ENCODE data around the gene SULT2B1. TPM values are rescaled to one million over a fixed set of nuclear protein-coding genes. Genes with fewer than 3 reads are reported as not detected.

SULT2B1 gene
- 0.43 TPM for total RNA-seq
- long read RNA-seq = 0 reads

DNA sequence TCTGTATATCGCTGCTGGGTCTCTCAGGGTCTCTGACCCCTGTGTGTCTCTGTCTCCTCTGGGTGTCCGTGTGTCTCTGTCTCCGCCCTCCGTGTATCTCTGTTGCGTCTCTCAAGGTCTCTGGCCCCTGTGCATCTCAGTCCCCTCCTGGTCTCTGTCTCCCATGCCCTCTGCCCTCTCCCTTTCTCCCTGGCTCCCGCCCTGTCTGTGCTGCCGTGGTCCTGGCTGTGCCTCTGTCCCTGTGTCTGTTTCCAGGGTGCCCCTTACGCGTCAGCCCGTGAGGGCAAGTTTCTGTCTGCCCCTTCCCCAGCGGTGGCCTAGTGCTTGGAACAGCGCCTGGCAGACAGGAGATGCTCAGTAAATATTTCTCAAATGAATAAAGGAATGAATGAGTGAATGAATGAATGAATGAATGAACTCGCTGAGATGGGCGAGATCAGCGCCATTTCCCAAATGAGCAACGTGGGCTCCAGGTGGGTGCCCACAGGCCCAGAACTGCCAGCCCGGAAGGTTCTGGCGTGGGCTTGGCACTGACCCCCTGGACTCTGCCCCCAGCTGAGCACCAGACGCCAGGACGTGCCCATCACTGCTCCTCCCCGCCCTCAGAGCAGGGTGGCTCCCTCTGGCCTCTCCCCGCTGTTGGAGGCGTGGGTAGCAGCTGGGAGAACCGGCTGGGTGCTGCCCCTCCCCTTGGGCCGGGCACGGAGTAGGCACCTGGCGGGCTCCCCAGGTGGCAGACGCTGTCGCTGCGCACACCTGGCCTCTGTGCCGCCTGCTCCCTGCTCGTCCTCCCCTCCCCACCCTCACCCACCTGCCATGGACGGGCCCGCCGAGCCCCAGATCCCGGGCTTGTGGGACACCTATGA, at the start of gene SULT2B1:
Gene SULT2B1 (plus strand): TSS at position 736 of the 866 bp plus-strand sequence. CDS start 81 bp downstream, at position 817.
- intact Hi-C loops (cut with DNase I) = no loop called here
- ATAC-seq = no peak
- peak; percentile 66 for DNase-seq (ENCODE audit: missing footprints)

DNA sequence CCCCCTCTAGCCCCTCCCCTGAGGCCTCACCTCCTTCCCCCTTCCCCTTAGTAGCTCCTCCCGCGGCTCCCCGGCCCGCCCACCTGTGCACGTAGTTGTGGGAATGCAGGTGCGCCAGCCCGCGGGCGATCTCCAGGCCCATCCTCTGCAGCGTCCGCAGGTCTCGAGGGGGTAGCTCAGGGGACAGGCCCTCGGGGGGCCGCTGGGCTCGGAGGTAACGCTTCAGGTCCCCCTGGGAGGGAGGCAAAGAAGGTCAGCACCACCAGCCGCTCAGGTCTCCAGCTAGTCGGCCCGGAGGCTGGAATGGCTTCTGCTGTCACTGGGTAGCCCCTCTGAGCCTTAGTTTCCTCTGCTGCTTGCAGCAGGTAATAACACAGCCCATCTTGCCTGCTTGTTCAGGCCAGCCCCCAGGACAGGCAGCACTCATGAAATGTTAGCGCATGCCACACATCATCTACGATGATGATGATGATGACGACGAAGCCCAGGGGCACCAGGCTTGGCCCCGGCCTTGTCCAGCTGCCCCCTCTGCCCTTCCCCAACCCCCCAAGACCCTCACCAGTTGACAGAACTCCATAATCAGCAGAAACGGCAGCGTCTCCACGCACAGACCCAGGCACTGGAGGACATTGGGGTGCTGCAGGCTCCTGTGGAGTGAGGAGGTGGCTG, 49.5 kb upstream of the SULT2B1 start:
- no peak for ATAC-seq
- intact Hi-C loops (cut with DNase I) = no loop called here
- no peak for DNase-seq (ENCODE audit: missing footprints)

DNA sequence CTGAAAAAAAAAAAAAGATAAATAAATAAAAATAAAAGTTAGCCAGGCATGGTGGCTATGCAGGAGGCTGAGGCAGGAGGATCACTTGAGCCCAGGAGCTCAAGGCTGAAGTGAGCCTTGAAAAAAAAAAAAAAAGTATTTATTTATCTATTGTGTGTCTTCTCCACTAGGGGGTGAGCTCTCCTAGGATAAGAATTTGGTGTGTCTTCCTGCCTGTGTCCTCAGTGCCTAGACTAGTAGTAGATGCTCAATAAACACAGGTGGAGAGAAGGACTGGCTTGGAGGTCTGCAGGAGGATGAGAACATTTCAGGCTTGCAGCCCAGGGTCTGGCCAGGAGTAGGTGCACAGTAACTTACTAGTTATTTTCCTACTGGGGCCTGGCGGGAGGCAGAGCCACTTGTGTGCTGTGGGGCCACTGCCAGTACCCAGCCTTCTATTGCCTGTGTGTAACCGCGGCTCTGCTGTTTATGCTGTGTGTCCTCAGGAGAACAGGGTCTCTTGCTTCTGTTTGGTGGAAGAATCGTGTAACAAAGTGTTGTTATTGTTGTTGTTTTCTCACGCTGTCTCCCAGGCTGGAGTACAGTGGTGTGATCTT, 45.7 kb upstream of the SULT2B1 start:
- ATAC-seq = no peak
- peak; percentile 4 for DNase-seq (ENCODE audit: missing footprints)
- intact Hi-C loops (cut with DNase I) = loop anchor here (5.0 kb wide), 1 partner anchor 76 kb away; no protein-coding TSS in a partner anchor

DNA sequence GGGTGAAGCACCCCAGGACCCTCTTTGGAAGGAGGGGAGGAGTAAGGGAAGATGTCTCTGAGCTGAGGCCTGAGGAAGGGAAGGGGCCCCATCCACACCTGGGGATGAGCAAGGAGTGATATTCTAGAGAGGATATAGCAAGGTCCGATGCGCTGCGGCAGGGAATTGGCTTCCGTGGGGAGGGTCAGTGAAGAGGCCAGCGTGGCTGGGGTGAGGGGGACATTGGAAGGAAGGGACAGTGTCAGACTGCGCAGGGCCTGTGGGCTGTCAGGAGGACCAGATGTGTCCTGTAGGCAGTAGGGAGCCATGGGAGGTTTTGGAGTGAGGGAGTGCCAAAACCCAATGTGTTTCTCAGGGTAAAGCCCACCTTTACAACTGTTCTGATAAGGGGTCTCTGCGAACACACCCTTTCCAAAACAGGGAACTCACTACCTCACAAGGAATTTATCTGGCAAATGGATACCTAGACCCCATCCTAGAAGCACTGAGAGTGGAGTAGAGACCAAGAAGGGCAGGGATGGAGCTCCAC, 44.0 kb upstream of the SULT2B1 start:
- DNase-seq (ENCODE audit: missing footprints) = no peak
- no peak for ATAC-seq
- intact Hi-C loops (cut with DNase I) = loop anchor here (5.0 kb wide), 1 partner anchor 74 kb away; no protein-coding TSS in a partner anchor

DNA sequence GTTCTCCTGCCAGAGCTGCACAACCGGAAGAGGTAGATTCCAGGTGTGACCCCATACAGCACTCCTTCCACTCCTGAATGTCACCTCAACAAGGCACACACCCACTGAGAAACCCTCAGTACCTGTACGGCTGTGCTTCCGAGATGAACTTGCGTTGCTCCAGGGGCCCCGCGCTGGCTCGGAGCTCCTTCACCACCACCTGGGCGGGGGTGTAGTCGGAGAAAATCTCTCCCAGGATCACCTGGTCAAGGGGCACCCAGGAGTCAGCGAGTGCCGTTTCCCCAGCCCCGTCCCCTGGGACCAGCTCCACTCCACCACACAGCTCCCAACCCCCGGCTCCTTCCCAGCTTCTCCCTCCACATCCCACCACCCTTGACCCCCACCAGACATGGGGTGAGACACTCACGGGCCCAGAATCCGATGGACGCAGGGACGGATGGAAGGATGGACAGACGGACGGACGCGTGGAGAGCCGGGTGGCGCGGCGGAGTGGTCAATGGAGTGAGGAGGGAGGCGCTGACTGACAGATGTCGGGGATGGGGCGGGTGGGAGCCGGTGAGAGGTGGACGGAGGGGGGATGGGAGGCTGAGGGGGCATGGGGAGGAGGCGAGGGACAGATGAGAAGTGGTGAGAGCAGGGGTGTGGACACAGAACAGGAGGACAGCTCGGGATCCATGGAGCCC, 43.1 kb upstream of the SULT2B1 start:
- intact Hi-C loops (cut with DNase I) = loop anchor here (5.0 kb wide), 1 partner anchor 73 kb away; no protein-coding TSS in a partner anchor
- DNase-seq (ENCODE audit: missing footprints) (no peak), ATAC-seq (no peak)

DNA sequence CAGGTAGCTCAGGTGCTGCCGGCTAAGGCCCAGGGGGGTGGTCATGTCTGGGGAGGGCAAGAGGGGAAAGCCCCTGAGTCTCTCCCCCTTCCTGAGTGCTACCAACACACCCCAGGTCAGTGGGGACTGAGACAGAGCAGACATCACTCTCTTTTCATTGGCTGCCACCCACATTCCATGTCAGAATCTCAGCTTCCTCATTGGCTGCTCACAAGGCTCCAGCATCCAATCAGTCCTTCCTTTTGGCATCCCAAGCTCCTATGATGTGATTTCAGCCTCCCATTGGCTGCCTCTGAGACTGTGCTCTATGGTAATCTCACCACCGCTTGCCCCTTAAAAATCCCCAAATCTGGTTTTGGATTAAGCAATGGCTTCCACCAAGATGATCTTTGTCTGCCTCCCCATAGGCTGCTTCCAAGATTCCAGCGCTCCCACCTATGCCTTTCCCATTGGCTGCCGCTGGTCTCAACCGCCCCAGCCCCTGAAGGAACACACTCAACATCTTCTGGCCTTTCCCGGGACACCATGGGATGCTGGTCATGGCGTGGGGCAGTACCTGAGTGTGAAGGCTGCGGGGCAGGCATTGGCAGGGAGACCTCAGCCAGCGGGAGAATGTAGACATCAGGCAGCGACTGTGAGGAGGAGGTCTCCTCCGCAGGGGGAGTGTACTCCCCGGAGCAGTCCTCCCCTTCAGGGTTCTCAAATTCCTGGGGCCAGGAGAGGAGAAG, 42.3 kb upstream of the SULT2B1 start:
- DNase-seq (ENCODE audit: missing footprints) = no peak
- no peak for ATAC-seq
- intact Hi-C loops (cut with DNase I) = loop anchor here (5.0 kb wide), 2 partner anchors 63 to 73 kb away; no protein-coding TSS in a partner anchor

DNA sequence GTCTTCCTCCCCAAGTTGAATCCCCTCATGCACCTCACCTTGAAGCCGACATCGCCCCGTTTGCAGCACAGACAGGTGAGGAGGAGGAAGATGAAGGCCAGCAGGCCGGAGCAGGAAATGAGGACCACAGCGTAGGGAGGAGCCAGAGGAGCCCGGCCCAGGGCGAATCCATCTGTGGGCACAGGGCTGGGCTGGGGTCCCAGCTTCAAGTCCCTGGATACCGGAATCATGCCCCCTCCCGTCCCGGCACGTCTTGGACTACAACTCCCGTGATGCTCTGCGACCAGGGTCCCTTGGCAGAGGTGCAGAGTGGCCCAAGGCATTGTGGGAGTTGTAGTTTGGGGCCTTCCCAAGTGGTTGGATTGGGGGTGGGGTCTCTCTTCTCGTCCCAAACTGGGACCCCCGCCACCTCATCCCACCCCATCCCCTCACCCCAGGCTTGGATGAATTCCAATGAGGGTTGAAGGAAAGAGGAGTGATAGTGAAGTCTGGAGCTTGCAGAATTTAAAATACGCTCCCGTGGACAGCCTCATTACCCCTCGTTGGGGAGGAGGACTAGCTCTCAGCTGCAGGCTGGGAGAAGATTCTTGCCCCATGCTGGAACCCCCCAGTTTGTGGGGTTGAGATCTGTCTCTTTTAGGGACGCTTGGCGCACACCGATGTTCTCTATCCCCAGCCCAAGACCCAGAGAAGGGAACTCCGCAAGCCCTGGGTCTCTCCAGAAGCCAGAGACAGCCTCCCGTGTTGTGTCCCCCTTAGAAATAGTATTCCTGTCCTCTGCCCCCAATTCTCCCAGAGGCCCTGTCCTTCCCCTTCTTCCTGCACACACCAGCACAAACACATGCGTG, 41.3 kb upstream of the SULT2B1 start:
- intact Hi-C loops (cut with DNase I) = loop anchor here (5.0 kb wide), 1 partner anchor 62 kb away; no protein-coding TSS in a partner anchor
- ATAC-seq (peak; percentile 68), DNase-seq (ENCODE audit: missing footprints) (no peak)

DNA sequence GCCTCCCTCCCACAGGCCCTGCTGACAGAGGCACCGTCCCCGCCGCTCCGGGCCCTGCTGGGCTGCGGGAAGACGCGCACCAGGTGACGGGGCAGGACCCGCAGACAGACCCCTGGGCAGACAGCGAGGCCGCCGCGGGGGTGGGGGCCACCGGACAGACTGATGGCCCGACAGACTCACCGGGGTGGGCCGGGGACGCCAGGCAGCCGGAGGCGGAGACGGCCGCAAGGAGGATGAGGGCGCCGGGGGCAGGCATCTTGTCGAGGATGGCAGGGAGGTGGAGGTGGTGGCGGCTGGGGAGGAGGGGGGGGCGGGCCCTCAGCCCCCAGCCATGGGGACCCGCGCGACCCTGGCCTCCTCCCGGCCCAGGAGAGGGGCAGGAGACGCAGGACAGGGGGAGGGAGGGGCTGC, 40.6 kb upstream of the SULT2B1 start:
- DNase-seq (ENCODE audit: missing footprints) = no peak
- ATAC-seq = no peak
- intact Hi-C loops (cut with DNase I) = loop anchor here (5.0 kb wide), 1 partner anchor 61 kb away; no protein-coding TSS in a partner anchor

DNA sequence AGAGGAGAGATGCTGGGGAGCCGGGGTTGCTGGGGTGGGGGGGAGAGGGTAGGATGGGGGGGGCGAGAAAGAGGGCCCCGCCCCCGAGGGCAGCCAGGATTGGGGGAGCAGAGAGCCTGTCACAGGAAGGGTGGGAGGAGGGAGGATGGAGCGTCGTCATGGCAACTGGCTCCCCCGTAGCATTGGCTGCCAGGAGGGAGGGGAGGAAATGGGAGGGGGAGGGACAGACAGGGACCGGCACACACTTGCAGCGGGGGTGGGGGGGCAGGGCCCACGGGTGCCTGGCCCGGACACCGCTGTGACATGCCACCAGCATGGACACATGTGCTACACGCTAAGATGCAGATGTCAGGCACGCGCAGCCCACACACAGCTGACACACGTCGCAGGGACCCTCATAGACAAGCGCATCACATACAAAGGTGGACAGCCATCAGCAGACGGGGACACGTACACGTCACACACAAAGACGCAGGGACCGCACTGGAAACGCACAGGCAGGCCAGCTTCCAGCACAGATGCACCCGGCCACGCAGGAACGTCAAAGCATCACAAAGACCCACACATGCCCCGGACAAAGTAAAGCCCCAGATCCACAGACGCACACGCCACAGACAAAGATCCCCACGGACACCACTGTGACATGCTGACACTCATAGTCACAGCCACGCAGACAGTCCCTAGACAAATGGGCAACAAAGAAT, 40.0 kb upstream of the SULT2B1 start, which contains the start of gene LMTK3:
Gene LMTK3 (minus strand): TSS at position 36 of the 704 bp plus-strand sequence. CDS start 259 bp downstream, outside the sequence.
- intact Hi-C loops (cut with DNase I) = loop anchor here (5.0 kb wide), 1 partner anchor 60 kb away; no protein-coding TSS in a partner anchor
- DNase-seq (ENCODE audit: missing footprints) (no peak), ATAC-seq (no peak)

DNA sequence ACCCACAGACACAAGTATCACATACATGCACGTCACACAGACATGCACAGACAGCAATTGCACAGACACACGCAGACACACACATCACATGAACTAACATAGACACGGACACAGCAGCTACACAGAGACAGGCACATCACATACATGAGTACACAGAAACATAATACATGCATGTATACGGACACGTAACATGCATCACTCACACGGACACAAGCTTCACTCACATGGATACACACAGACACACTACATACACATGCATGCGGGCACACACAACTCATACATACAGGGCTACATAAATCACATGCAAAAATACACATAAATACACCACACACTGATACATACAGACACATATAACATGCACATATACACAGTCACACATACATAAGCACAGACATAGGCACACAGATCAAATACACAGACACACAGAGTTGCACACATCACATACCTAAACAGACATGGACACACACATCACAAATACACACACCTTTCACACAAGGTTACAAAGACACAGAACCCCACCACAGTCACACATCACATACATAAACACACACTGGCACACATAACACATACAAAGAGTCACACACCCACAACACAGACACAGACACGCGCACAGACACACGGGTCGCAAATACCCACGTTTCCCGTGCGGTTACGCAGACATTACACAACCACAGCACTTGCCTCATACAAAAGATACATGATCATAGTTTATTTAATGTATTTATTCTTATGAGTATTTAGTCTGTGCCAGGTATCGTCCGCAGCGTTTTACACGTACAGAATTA, 39.3 kb upstream of the SULT2B1 start:
- DNase-seq (ENCODE audit: missing footprints) (no peak), ATAC-seq (no peak)
- intact Hi-C loops (cut with DNase I) = loop anchor here (5.0 kb wide), 1 partner anchor 60 kb away; no protein-coding TSS in a partner anchor

DNA sequence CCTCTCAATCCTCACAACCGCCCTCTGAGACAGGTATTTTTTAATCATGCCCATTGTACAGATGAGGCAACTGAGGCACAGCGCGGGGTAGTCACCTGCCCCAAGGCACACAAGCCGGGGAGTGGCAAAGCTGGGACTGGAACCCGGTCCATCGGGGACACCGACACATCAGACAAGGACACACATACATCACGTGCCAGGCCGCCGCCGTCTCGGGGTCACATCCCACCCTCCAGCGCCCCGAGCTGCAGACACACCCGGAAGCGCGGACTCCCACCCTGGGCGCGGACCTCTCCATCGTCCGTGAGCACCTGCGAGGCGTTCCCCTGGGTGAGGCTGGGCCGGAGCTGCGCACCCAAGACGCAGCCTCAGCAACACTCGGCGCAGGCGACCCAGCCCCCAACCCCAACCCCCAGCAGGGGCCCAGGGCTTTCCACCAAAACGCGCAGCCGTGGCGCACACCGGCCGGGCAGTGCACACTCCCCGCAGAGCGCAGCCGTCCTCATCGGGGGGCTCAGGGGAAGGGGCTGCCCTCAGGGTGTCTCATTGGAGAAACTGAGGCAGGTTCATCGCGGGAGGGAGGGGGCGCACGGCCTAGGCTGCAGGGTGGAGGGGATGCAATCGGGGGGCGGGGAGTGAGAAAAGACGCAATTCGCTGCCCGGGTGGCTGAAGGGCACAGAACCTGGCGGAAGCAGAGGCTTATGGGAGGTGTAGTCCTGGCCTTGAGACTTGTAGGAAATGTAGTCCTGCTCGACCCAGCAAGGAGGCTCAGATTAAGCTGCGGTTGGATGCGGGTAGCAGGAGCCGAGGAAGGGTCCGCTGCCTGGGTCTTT, 38.5 kb upstream of the SULT2B1 start:
- peak; percentile 84 for ATAC-seq
- peak; percentile 81 for DNase-seq (ENCODE audit: missing footprints)
- intact Hi-C loops (cut with DNase I) = loop anchor here (5.0 kb wide), 1 partner anchor 59 kb away; no protein-coding TSS in a partner anchor

DNA sequence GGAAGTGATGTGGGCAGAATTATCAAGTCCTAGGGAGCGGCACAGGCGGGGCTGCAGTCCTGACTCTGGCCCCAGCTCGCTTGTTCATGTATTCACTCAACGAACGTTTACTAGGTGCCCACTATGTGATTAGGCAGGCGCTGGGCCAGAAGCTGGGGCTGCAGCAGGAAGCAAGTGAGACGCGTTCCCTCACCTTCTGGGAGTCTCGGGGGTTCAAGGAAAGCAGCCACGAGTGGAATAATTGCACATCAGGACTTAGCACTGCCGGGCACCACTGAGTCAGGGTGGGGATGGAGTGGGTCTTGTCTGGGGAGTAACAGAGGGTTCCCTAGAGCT, 37.9 kb upstream of the SULT2B1 start:
- intact Hi-C loops (cut with DNase I) = loop anchor here (5.0 kb wide), 1 partner anchor 58 kb away; no protein-coding TSS in a partner anchor
- DNase-seq (ENCODE audit: missing footprints) (no peak), ATAC-seq (no peak)

DNA sequence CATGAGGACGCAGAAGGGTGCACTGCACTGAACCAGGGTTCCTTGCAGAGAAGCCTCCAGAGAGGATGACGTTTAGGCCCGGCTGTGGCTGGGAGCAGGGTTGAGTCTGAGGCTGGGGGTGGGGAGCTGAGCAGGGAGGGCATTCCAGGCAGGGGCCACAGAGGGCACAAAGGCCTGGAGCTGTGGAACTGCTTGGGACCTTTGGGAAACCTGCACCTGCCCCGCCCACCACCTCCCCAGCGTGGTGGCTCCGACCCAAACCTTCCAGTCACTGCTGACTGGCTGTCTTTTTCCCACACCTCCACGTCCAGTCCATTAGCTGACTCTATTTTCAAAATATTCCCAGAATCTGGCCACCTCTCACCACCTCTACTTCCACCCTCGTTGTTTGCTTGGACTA, 35.4 kb upstream of the SULT2B1 start:
- ATAC-seq = no peak
- intact Hi-C loops (cut with DNase I) = no loop called here

DNA sequence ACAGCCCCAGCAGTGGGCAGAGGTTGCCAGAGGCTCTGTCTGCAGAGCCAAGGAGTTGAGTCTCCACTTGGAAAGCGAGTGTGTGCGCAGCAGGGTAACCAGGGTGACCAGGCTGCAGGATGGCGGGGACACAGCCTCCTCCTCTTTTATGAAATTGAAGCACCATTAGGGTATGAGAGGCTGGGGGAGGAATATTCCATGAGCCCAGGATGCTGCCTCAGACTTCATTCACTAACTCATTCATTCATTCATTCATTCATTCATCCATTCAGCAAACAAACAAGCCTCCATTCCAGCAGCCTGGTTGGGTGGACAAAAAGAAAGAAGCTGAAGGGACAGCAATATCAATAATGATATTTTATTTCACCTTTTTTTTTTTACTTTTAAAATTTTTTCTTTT, 33.8 kb upstream of the SULT2B1 start:
- intact Hi-C loops (cut with DNase I) = no loop called here
- ATAC-seq = no peak
- DNase-seq (ENCODE audit: missing footprints) = no peak

More for the DNA sequence above, 35.4 kb upstream of the SULT2B1 start:
- no peak for DNase-seq (ENCODE audit: missing footprints)

Data from Right ventricle myocardium inferior (tissue), 1 donor.